Left lung (tissue), 10 donors: Measurements from ENCODE around the gene SALL2. TPM values are rescaled to one million over a fixed set of nuclear protein-coding genes. Genes with fewer than 3 reads are reported as not detected.

Experiments used
- ATAC-seq: fragments of 200-7000 bp; cut with Tn5 transposase; one replicate; pipeline ENCODE4 v1.9.1; 2020; ENCODE audit warnings: moderate library complexity
- DNase-seq, 4 donors: peaks; one replicate each; pipeline ENCODE4 v3.0.0-alpha.2; 2013 to 2020
- H3K27ac ChIP-seq, 2 donors: fragments of 200-600 bp; sonication (generic) in 1 of 2; one replicate each; pipeline versions ENCODE4 v1.5.0 to v1.8.0; 2020 to 2021
- H3K27me3 ChIP-seq, 2 donors: fragments of 200-600 bp; sonication (generic) in 1 of 2; one replicate each; pipeline versions ENCODE4 v1.5.0 to v1.8.0; 2020 to 2021
- H3K36me3 ChIP-seq, 2 donors: fragments of 200-600 bp; sonication (generic) in 1 of 2; one replicate each; pipeline versions ENCODE4 v1.5.0 to v1.8.0; 2020 to 2021
- H3K4me1 ChIP-seq, 2 donors: fragments of 200-600 bp; one replicate each; pipeline ENCODE4 v1.8.0; 2021
- H3K4me3 ChIP-seq, 2 donors: fragments of 200-600 bp; sonication (generic) in 1 of 2; one replicate each; pipeline versions ENCODE4 v1.5.0 to v1.8.0; 2020 to 2021; ENCODE audit warnings: mild to moderate bottlenecking in 1 of 2
- H3K9me3 ChIP-seq, 2 donors: fragments of 200-600 bp; sonication (generic) in 1 of 2; one replicate each; pipeline versions ENCODE4 v1.5.0 to v1.8.0; 2020 to 2021
- intact Hi-C, 2 donors: fragments of 100-400 bp; cut with DNase I; formaldehyde crosslinking; loops; one replicate each; pipeline versions ENCODE4 v1.11.2 to v1.14.2; 2022
- polyA plus RNA-seq, 6 donors: library from polyadenylated mRNA; unstranded; fragments of 120-200 nt; gene quantifications; one replicate each; pipeline ENCODE4 v1.2.1, GENCODE V29; 2013; ENCODE audit not compliant: insufficient read length in 6 of 6
- total RNA-seq, 2 donors: library from RNA; stranded (reverse); fragmentation: NEBNext Ultra II Directional; extraction: Animal tissue kit (Norgen Biotek cat#: 25700); gene quantifications; one replicate each; pipeline ENCODE4 v1.2.1, GENCODE V29; 2021
- TF ChIP-seq, protein P1 (sequence below), 2 donors: fragments of 200-600 bp; sonication (generic) in 1 of 2; IDR thresholded peaks; one replicate each; pipeline versions ENCODE4 v1.5.0 to v1.8.0; 2021; ENCODE audit warnings: antibody characterized with exemption in 2 of 2
- donor health status: DM: no; HTN: yes; CAD: no.
- donor health status: DM: no; HTN: no; CAD: no.

SALL2 gene
- total and polyA plus RNA-seq, 8 donors: 7.6 to 44.9 (median 36.1) TPM

DNA sequence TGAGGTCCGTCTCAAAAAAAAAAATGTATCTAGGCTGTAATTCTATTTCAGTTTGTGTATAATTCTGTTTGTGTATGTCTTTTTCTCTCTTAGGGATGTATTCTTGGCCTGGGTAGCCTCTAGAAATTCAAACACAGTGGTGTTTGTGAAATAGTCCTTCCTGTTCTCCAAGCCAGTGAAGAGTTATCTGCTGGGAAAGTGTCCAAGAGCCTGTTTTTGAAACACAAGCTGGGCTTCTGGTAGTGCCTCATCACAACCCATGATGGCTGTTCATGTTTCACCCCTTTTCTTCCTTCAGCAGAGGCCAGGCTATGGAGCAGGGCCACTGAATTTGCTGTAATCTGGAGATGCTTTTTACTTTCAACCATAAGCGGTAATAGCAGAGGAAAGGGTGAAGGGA is 29.7 kb downstream of the SALL2 start:
- DNase-seq (peak in 1 of 4 donors; percentile 28), ATAC-seq (peak; percentile 54)
- Histone ChIP-seq H3K27ac (peak overlapping the region; percentile 28 to 76), H3K36me3 (peaks cover 0 to 100% of the 10 kb centered on the region in 2 donors), H3K4me1 (peaks cover 0 to 12% of the 10 kb centered on the region in 2 donors), H3K4me3 (no peak overlapping the region), H3K27me3 (no peaks in the 10 kb centered on the region), H3K9me3 (no peaks in the 10 kb centered on the region)
- intact Hi-C loops: no loop called here
- TF ChIP-seq, protein P1, sequence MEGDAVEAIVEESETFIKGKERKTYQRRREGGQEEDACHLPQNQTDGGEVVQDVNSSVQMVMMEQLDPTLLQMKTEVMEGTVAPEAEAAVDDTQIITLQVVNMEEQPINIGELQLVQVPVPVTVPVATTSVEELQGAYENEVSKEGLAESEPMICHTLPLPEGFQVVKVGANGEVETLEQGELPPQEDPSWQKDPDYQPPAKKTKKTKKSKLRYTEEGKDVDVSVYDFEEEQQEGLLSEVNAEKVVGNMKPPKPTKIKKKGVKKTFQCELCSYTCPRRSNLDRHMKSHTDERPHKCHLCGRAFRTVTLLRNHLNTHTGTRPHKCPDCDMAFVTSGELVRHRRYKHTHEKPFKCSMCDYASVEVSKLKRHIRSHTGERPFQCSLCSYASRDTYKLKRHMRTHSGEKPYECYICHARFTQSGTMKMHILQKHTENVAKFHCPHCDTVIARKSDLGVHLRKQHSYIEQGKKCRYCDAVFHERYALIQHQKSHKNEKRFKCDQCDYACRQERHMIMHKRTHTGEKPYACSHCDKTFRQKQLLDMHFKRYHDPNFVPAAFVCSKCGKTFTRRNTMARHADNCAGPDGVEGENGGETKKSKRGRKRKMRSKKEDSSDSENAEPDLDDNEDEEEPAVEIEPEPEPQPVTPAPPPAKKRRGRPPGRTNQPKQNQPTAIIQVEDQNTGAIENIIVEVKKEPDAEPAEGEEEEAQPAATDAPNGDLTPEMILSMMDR (IDR thresholded peaks at IDR 0.05): no peak

DNA sequence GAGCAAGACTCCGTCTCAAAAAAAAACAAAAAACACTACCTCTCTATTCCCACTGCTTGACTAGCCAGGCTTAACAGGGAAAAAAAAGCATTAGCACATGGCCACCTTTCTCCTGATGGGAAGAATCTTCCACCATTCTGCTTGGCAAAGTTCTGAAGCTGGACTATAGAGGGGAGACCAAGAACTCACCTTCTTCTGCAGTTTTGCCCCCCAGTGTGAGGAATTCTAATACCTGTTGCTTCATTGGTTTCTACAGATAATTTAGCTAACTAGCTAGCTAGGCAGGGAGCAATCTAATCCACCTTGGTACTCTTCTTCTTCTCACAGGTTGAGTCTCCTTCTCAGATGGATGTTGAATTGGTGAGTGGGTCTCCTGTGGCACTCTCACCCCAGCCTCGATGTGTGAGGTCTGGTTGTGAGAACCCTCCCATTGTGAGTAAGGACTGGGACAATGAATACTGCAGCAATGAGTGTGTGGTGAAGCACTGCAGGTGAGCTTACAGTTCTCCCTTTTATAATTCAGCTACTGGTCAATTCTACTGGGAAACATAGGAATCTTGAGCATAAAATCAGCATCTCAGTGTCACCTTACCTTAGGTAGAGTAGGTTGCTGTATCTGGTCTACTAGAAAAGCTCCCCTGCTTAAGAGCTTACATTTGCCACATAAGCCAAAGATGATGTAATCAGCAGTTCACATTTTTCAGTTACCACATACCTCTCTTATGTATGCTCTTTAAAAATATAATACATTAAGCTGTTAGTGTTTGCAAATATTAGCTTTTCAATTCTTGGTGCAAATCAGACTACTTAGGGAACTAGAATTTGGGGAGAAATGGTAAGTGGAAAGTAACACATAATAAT is 31.0 kb downstream of the SALL2 start:
- DNase-seq (peak in 1 of 4 donors; percentile 40), ATAC-seq (peak; percentile 88)
- H3K27me3 ChIP-seq: no peaks in the 10 kb centered on the region
- H3K9me3 ChIP-seq: no peaks in the 10 kb centered on the region
- TF ChIP-seq, protein P1 (IDR thresholded peaks at IDR 0.05): no peak
- peaks cover 0 to 100% of the 10 kb centered on the region in 2 donors for H3K36me3 ChIP-seq
- peaks cover 0 to 12% of the 10 kb centered on the region in 2 donors for H3K4me1 ChIP-seq
- intact Hi-C loops: no loop called here
- peak overlapping the region; percentile 28 to 76 for H3K27ac ChIP-seq
- H3K4me3 ChIP-seq: no peak overlapping the region

DNA sequence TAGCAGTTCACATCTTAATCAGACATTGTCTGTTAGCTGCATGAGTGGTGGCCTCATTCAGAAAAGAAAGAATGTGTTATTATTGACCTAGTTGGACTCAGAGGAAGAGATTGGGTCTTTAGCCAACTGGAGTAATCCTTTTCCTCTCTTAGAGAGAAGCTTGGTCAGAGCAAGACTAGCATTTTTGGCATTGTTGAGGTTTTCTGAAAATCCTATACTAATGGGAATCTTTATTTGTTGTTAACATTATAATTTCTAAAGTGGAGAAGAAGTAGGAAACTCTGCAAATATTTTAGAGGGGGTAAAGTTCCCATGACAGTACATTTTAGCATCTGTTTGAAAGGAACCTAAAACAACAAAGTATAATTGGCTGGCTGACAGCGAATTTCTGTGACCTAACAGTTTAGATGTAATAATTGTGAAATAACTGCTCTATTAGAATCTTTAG is 39.5 kb downstream of the SALL2 start:
- Histone ChIP-seq H3K9me3 (no peaks in the 10 kb centered on the region), H3K27ac (no peak overlapping the region), H3K4me1 (no peaks in the 10 kb centered on the region), H3K27me3 (no peaks in the 10 kb centered on the region), H3K4me3 (no peak overlapping the region), H3K36me3 (peaks cover 0 to 64% of the 10 kb centered on the region in 2 donors)
- ATAC-seq (no peak), DNase-seq (no peak)
- intact Hi-C loops: no loop called here
- TF ChIP-seq, protein P1 (IDR thresholded peaks at IDR 0.05): no peak

DNA sequence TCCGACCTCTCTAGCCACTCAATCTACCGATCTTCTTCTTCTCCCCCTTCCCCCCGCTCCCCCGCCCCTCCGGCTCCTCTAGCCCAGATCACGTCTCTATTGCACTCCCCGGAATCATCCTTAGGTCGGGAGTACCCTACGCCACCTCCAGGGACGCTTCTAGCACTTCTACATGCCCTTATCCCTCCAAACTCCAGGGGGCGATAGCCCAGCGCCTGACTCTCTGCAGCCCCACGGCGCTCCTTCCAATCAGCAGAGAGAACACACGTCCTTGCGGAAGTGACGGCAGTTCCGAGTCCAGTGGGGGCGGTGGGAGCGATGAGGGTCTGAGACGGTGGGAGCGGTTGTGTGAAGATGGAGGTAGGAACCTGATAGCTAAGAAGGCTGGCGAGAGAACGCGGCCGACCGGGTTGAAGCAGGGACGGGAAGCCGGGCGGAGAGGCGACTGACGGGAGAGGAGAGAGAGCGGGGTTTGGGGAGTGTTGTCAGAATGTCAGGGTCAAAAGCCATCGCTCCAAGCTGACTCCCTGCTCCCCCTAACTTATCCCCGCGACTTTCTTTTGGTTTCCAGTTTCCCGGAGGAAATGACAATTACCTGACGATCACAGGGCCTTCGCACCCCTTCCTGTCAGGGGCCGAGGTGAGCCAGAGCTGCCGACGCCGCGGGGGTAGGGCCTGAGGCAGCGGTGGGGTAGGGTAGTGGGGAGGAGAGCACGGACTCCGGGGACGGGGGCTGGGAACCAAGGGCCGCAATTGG is 49.0 kb downstream of the SALL2 start, which contains the start of the genes RAB2B and TOX4:
Gene RAB2B (minus strand): TSS at position 35 of the 757 bp plus-strand sequence. CDS start 87 bp downstream, outside the sequence.
Gene TOX4 (plus strand): TSS at position 271 of the 757 bp plus-strand sequence. CDS start 84 bp downstream, at position 355.
- H3K27ac ChIP-seq: peak within 1 kb of the TSS; percentile 76 to 78
- peaks cover 0 to 26% of the 10 kb centered on the region in 2 donors for H3K36me3 ChIP-seq
- H3K9me3 ChIP-seq: no peaks in the 10 kb centered on the region
- H3K27me3 ChIP-seq: no peaks in the 10 kb centered on the region
- H3K4me3 ChIP-seq: peak within 1 kb of the TSS; percentile 60 to 85
- TF ChIP-seq, protein P1 (IDR thresholded peaks at IDR 0.05): peak; percentile 90 to 98
- intact Hi-C loops: no loop called here
- ATAC-seq: peak; percentile 100
- DNase-seq: peak; percentile 96 to 99 (median 98)
- peaks cover 14 to 33% of the 10 kb centered on the region in 2 donors for H3K4me1 ChIP-seq
